GM18861 (cell line): ENCODE data around the gene ALG14.
"Not testable (repeated sequence)": the region's sequence is repeated elsewhere in the genome, so short reads cannot be mapped to it uniquely, and the experiment has no call there.

Experiments used
- ATAC-seq: cut with Tn5 transposase; IDR thresholded peaks from one replicate; pipeline ENCODE4 v1.9.1; 2021; ENCODE audit not compliant: unreplicated experiment

The ALG14 gene

GRCh38 chr1:95072532-95073419 lies at the start of gene ALG14:
Gene ALG14 (minus strand): TSS chr1:95072951. CDS start chr1:95072898, 53 bp downstream.
- peak; percentile 94 for ATAC-seq

- ATAC-seq = no peak
Observed at GRCh38 chr1:95122151-95122697, 49.5 kb upstream of the ALG14 start.

GRCh38 chr1:95119273-95119672 lies 46.5 kb upstream of the ALG14 start:
- ATAC-seq = no peak

GRCh38 chr1:95118710-95119109 lies 46.0 kb upstream of the ALG14 start:
- ATAC-seq = no peak

GRCh38 chr1:95118067-95118499 lies 45.3 kb upstream of the ALG14 start:
- no peak for ATAC-seq

- ATAC-seq = no peak
Observed at GRCh38 chr1:95117207-95118066, 44.7 kb upstream of the ALG14 start, which contains the start of gene TLCD4. Gene TLCD4 (plus strand): TSS chr1:95117355. CDS start chr1:95143902, 26,547 bp downstream.

- peak; percentile 41 for ATAC-seq
Observed at GRCh38 chr1:95116580-95117206, 43.9 kb upstream of the ALG14 start.

- ATAC-seq = no peak
Observed at GRCh38 chr1:95115708-95116137, 43.0 kb upstream of the ALG14 start.

GRCh38 chr1:95113684-95114083 lies 40.9 kb upstream of the ALG14 start:
- no peak for ATAC-seq

GRCh38 chr1:95111014-95111413 lies 38.3 kb upstream of the ALG14 start:
- ATAC-seq = no peak

- no peak for ATAC-seq
Observed at GRCh38 chr1:95108792-95109191, 36.0 kb upstream of the ALG14 start.

GRCh38 chr1:95098196-95098595 lies 25.4 kb upstream of the ALG14 start:
- ATAC-seq = no peak

- no peak for ATAC-seq
Observed at GRCh38 chr1:95097426-95097825, 24.7 kb upstream of the ALG14 start.

- ATAC-seq = no peak
Observed at GRCh38 chr1:95096218-95096841, 23.6 kb upstream of the ALG14 start.

GRCh38 chr1:95095833-95096217 lies 23.1 kb upstream of the ALG14 start:
- ATAC-seq = peak; percentile 86

- ATAC-seq = no peak
Observed at GRCh38 chr1:95094923-95095322, 22.2 kb upstream of the ALG14 start.

- no peak for ATAC-seq
Observed at GRCh38 chr1:95093296-95093695, 20.5 kb upstream of the ALG14 start.

- ATAC-seq = not testable (repeated sequence)
Observed at GRCh38 chr1:95092891-95093290, 20.1 kb upstream of the ALG14 start.

GRCh38 chr1:95091290-95091689 lies 18.5 kb upstream of the ALG14 start:
- ATAC-seq = not testable (repeated sequence)

- ATAC-seq = no peak
Observed at GRCh38 chr1:95089650-95090287, 17.0 kb upstream of the ALG14 start.
